Activated CD8-positive, alpha-beta memory T cell treated with anti-CD3 and anti-CD28 coated beads for 36 hours (primary cell): ENCODE results near the gene ERI2. TPM values are rescaled to one million over a fixed set of nuclear protein-coding genes. Genes with fewer than 3 reads are reported as not detected.

Experiments
- CTCF ChIA-PET: fragments of 350-600 bp; sonication (Branson Sonifier 250); formaldehyde crosslinking; loops from one replicate; lab custom pipeline; 2021; ENCODE audit warnings: antibody characterized with exemption; lab: Charles Lee
- POLR2A ChIA-PET: fragments of 350-600 bp; sonication (Branson Sonifier 250); formaldehyde crosslinking; loops from one replicate; lab custom pipeline; 2021; ENCODE audit warnings: antibody characterized with exemption; lab: Charles Lee
- total RNA-seq, 2 experiments: library from RNA; stranded (reverse); gene quantifications; one replicate each; pipeline ENCODE4 v1.2.3, GENCODE V29; 2021

The ERI2 gene
- total RNA-seq, result 10 to 100 TPM; 21.8 to 23.2 TPM

DNA sequence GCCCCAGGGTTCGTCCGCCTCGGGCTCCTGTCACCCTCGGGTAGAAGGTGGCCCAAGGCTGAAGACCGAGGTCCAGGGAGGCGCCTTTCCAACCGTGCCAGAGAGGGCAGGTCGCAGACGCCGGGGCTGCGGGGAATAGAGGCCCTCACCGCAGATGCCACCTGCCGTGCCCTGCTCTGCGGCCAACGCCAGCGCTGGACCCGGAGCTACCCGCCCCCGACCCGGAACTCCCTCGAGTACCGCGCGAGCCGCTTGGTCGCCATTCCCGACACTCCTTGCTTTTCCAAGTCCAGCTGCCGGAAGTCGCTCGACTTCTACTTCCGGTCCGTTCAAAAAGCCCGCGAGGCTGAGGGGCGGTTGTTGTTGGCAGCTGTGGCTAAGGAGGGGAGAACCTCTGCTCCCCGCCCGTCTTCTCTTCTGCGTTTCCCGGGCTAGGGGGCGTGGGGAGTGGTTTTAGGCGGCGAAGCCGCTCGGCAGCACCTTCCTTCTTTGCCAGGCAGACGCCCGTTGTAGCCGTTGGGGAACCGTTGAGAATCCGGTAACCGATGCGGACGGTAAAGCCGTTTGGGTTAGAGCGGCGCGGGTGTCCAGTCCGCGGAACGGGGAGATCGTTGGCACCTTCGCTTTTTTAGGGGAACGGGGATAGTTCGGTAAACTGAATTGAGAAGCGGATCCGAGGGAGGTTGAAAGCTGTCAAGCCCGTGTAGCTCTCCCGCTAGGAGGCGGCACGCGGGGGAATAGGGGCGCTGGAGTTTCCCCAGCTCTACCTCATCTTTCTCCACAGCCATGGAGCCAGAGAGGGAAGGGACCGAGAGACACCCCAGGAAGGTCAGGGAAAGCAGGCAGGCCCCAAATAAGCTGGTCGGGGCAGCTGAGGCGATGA is at the start of gene ERI2, which contains the start of gene REXO5:
TSS of gene ERI2 (minus strand) at position 305 of the 883 bp plus-strand sequence. CDS start at position 263, 42 bp downstream.
TSS of gene REXO5 (plus strand) at position 360 of the 883 bp plus-strand sequence. CDS start at position 787, 427 bp downstream.
- CTCF ChIA-PET, result interaction anchor here (0.9 to 1.1 kb wide), 2 partner anchors 10 to 32 kb away, joined by 3 read pairs; no protein-coding TSS in a partner anchor
- POLR2A ChIA-PET, result interaction anchor here (0.6 to 1.1 kb wide), 5 partner anchors 64 to 141 kb away, joined by 3 to 6 read pairs (median 3); partner anchors contain the start of genes DCUN1D3 and LYRM1

DNA sequence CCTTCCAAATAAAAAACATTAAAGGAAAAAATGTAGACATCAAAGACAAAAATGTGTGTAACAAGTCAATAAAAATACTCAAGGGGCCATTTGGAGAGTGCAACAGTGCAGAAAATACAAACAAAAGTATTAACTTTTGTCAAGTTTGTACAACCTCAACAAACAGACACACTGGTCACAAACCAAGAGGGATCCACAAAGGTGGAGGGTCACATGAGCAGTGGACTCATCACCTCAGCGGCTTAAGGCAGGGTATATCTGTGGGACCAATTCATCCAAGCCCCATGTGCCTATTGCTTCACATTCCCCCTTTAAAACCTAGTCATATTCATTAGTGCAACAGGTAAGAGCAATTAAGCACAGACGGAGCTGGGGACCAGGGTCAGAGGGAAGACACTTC is 48.7 kb upstream of the ERI2 start:
- CTCF ChIA-PET, result no interaction called here
- POLR2A ChIA-PET, result no interaction called here

DNA sequence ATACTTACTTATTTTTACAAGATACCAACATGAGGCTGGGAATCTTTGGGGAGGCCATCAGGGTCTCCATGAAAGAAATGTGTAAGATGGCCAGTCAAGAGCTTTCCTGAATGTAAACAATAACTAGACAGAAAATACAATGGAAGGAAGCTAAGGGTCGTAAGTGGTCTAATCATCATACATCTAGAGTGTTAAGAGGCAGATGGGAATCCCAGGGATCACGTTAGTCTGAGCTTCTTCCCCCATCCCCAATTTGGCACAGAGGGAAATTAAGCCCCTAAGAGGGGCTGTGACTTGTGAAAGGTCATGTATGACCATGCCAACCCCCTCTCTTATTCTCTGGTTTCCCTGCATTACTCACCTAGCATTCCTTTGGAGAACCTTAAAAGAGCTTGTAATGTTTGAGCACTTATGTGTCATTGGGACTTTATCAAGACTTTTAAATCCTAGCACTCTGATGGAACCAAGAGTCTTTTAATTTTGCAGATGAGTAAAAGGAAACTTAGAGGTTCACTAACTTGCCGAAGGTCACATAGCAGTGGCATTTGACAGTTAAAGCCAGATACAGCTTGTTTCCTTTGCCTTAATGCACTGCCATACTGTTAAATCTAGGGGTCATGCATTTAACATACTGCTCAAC is 47.8 kb upstream of the ERI2 start:
- POLR2A ChIA-PET, result no interaction called here
- CTCF ChIA-PET, result interaction anchor here (0.6 to 1.1 kb wide), 2 partner anchors 11 to 253 kb away, joined by 3 read pairs; no protein-coding TSS in a partner anchor

DNA sequence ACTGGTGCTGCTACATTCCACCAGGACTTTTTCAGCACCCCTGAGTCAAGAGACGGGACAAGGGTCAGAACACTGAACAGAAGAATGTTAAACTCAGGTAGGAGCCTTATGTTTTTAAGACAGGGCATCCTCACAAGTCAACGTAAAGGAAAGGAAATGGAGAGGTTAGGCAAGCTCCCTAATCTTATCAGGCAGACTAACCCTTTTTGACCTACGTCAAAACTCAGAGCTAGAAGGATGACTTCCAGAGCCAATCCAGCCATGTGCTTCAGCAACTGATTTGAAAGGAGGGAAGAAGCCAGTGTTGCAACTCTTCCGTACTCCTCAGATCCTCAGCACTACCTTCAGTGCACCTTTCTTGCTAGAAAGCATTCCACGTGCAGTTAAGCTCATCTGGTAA is 46.9 kb upstream of the ERI2 start:
- ChIA-PET POLR2A (no interaction called here), CTCF (interaction anchor here (1.1 kb wide), 1 partner anchor 12 kb away, joined by 3 read pairs; no protein-coding TSS in a partner anchor)

DNA sequence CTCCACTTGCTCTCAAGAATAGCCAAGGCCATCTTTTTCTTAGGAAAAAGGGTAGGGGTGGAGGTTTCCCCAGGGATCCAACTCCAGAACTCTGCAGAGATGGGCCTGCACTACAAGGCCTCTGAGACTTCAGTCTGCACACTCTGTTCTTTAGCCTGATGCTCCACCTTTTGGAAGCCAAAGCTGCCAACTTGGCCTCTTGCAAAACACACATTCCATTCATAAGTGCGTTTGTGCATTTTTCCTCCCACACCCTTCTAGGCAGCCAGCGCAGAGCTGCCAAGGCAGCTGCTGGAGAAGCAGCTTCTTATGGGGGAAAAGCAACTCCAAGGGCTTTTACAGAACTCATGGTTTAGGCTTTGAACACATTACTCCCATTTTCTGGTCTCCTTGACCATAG is 45.3 kb upstream of the ERI2 start:
- ChIA-PET CTCF (interaction anchor here (1.2 kb wide), 1 partner anchor 53 kb away, joined by 3 read pairs; no protein-coding TSS in a partner anchor), POLR2A (no interaction called here)

DNA sequence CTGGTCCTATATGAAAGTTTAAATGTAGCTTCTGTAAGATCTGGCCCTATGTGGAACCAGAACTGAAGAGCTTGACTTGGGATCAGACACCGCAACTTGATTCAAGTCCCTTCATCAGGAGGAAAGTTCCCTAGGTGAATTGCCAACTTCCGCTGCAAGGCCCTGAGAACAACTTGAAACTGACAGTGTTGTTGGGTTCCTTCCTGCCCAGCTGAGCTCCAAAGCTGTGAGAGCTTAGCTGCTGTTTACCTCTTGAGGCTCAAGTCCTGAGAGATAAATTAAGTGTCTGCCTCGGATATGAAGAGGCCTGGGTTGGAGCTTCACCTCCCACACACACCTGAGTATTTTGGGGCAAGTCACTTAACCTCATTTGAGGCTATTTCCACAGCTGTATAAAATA is 44.7 kb upstream of the ERI2 start:
- ChIA-PET CTCF (interaction anchor here (0.5 to 1.5 kb wide), 9 partner anchors 15 to 211 kb away, joined by 3 to 6 read pairs (median 3); no protein-coding TSS in a partner anchor), POLR2A (no interaction called here)

DNA sequence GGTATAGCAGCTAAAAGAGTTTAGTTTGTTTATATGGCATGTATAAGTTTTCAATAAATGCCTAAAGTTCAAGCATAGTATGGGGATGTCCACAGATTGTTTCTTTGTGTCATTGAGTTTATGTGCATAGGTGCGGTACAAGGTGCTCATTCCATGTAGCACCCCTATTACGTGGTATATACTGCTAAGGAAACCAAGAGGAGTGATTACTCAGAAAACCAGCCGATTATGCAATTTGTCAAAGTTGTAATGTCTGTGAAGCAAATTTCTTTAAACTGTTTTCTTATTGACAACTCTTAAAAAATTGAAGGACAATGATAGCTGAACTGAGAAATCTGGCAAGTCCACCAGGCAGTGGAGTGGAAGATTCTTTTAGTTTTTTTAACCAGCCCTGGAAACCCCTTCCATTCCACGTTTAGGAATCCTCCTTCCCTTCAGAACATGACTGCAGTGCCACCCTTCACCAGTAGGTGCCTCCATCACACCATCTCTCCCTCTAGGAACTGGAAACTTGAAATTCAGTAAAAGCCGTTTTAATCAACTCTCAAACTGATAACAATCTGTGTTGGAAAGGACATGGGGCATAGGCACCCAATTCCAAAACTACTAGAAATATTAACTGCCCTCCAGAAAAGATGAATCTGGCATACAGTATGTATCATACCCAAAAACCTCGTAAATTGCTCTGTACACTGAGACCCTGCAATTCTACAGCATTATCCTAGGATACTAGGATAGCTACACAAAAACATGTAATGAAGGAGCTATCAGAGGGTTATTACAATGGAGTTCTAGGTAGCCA is 43.5 kb upstream of the ERI2 start:
- ChIA-PET POLR2A (no interaction called here), CTCF (interaction anchor here (0.6 to 1.5 kb wide), 13 partner anchors 16 to 433 kb away, joined by 3 to 6 read pairs (median 3); no protein-coding TSS in a partner anchor)

DNA sequence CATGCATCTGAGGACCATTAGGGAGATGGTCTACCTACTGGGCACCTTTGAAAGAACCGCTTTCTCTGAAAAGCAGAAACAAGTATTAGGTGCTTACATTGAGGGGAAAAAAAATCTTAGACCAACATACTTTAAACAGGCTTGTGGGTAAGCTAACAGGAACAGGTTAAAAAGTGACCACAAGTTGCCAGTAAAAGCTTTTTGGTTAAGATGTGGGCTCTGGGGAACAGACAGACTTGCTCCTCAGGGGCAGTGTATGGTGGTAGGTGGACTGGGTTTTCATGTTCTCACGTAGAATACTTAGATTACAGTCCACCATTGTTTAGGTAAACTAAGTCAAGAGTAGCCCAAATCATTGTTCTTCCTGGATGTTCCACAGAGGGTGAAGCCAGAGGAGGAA is 41.3 kb upstream of the ERI2 start:
- POLR2A ChIA-PET, result no interaction called here
- CTCF ChIA-PET, result interaction anchor here (1.3 kb wide), 1 partner anchor 97 kb away, joined by 3 read pairs; no protein-coding TSS in a partner anchor

- ChIA-PET CTCF (interaction anchor here (0.5 to 1.3 kb wide), 2 partner anchors 98 to 1510 kb away, joined by 3 read pairs; no protein-coding TSS in a partner anchor), POLR2A (no interaction called here)
These were observed 40.3 kb upstream of the ERI2 start for GRCh38 chr16:20846551-20846950.

DNA sequence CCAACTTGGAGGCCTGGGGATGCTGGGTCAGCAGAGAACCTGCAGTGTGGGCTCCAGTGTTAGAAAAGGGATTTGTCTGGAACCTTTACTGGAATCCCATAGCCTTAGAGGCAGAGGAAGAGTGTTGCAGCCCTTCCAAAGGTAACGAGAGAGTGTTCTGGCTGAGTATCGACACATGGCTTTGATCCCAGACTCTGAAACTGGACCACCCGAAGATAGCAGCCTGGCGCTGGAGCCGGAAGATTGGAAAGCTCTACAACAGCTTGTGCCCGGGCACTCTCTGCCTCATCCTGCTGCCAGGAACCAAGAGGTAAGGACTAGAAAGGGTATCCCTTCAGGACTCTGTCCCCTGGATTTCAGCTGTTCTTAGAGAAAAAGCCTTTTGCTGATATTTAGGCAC is 39.8 kb upstream of the ERI2 start:
- CTCF ChIA-PET, result interaction anchor here (0.5 kb wide), 1 partner anchor 1511 kb away, joined by 3 read pairs; no protein-coding TSS in a partner anchor
- POLR2A ChIA-PET, result no interaction called here

DNA sequence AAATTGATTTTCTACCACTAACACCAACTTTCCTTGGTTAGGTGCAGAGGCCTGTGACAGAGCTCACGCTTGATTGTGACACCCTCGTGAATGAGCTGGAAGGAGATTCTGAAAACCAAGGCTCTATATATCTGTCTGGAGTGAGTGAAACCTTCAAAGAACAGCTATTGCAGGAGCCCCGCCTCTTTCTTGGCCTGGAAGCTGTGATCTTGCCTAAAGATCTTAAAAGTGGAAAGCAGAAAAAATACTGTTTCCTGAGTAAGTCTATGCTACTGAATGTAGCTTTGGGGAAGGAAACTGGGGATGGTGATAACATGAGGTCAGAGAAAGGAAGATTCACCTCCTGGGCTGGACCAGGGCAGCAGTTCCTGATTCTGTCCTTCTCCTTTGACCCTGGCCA is 38.3 kb upstream of the ERI2 start:
- POLR2A ChIA-PET, result interaction anchor here (1.1 kb wide), 1 partner anchor 56 kb away, joined by 4 read pairs; the partner anchor contains the start of genes DCUN1D3 and LYRM1
- CTCF ChIA-PET, result interaction anchor here (1.0 kb wide), 1 partner anchor 30 kb away, joined by 3 read pairs; no protein-coding TSS in a partner anchor

- ChIA-PET POLR2A (interaction anchor here (1.1 kb wide), 1 partner anchor 56 kb away, joined by 4 read pairs; the partner anchor contains the start of genes DCUN1D3 and LYRM1), CTCF (interaction anchor here (1.0 kb wide), 1 partner anchor 31 kb away, joined by 3 read pairs; no protein-coding TSS in a partner anchor)
These were observed 37.8 kb upstream of the ERI2 start for GRCh38 chr16:20844054-20844453.

- CTCF ChIA-PET, result interaction anchor here (1.4 kb wide), 1 partner anchor 33 kb away, joined by 3 read pairs; the partner anchor contains the start of genes ERI2 and REXO5
- POLR2A ChIA-PET, result no interaction called here
These were observed 33.2 kb upstream of the ERI2 start for GRCh38 chr16:20839504-20839903.

- CTCF ChIA-PET, result interaction anchor here (1.4 kb wide), 1 partner anchor 32 kb away, joined by 3 read pairs; the partner anchor contains the start of genes ERI2 and REXO5
- POLR2A ChIA-PET, result no interaction called here
These were observed 32.0 kb upstream of the ERI2 start for GRCh38 chr16:20838240-20838639.

GRCh38 chr16:20833086-20833485 is 26.8 kb upstream of the ERI2 start:
- POLR2A ChIA-PET, result no interaction called here
- CTCF ChIA-PET, result interaction anchor here (1.1 kb wide), 1 partner anchor 17 kb away, joined by 5 read pairs; no protein-coding TSS in a partner anchor

- ChIA-PET POLR2A (no interaction called here), CTCF (no interaction called here)
These were observed 24.1 kb upstream of the ERI2 start for GRCh38 chr16:20830372-20830771.

DNA sequence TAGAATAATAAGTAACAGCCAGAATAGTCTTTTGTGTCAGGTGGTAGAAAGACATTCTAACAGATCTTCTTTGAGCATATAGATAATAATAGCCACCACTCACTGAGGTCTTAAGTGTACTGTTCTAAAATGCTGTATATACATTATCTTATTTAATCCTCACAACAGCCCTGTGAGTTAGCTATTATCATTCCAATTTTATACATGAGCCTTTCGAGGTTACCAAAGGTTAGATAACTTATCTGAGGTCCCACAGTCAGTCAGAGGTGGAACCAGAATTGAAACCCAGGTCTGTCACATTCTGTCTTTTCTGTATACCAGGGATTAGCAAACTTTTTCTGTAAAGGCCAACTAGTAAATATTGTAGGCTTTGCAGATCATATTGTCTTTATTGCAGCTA is 23.3 kb upstream of the ERI2 start:
- ChIA-PET CTCF (no interaction called here), POLR2A (no interaction called here)

GRCh38 chr16:20826039-20826566 is 19.8 kb upstream of the ERI2 start:
- CTCF ChIA-PET, result no interaction called here

More at GRCh38 chr16:20826039-20826566, 19.8 kb upstream of the ERI2 start:
- POLR2A ChIA-PET, result no interaction called here
